ENCODE data around the gene SPN. TPM values are rescaled to one million over a fixed set of nuclear protein-coding genes. Genes with fewer than 3 reads are reported as not detected.

SPN gene
- total RNA-seq, 2 donors from 2014 or later, result 137 to 173 TPM

Other genes with a start within 250 kb of the SPN start
- 10 to 100 TPM; 19.8 to 25.1 TPM for gene BOLA2, start 208.9 kb upstream of the SPN start, total RNA-seq
- 100 to 1,000 TPM in 1 of 2 donors, 10 to 100 TPM in 1; 85.2 to 110 TPM for gene SLX1B, start 208.7 kb upstream of the SPN start, total RNA-seq
- 1 to 10 TPM; 2.1 to 3.8 TPM for gene SULT1A4, start 203.3 kb upstream of the SPN start, total RNA-seq
- gene NPIPB12, start 156.8 kb upstream of the SPN start, total RNA-seq, result 100 to 1,000 TPM; 101 to 105 TPM
- gene QPRT, start 15.9 kb downstream of the SPN start, total RNA-seq, result 1 to 10 TPM; 3.2 to 4.3 TPM
- gene C16orf54, start 82.7 kb downstream of the SPN start, total RNA-seq, result 10 to 100 TPM; 15.9 to 23.5 TPM
- not detected for gene ZG16, start 115.0 kb downstream of the SPN start, total RNA-seq
- 100 to 1,000 TPM; 122 to 139 TPM for gene KIF22, start 127.5 kb downstream of the SPN start, total RNA-seq
- 100 to 1,000 TPM; 239 to 288 TPM for gene MAZ, start 143.3 kb downstream of the SPN start, total RNA-seq
- gene PRRT2, start 148.9 kb downstream of the SPN start, total RNA-seq, result 1 to 10 TPM; 1.2 to 9.1 TPM
- 10 to 100 TPM; 26.8 to 26.9 TPM for gene PAGR1, start 152.9 kb downstream of the SPN start, total RNA-seq
- gene MVP, start 157.2 kb downstream of the SPN start, total RNA-seq, result 100 to 1,000 TPM; 101 to 133 TPM
- 10 to 100 TPM; 36.1 to 45.9 TPM for gene CDIPT, start 200.0 kb downstream of the SPN start, total RNA-seq
- gene SEZ6L2, start 236.3 kb downstream of the SPN start, total RNA-seq, result under 1 TPM in 1 of 2 donors, not detected in 1; 0.56 TPM
- gene ASPHD1, start 237.2 kb downstream of the SPN start, total RNA-seq, result 1 to 10 TPM; 3.1 to 3.5 TPM

Measured in activated T-helper 17 cell treated with anti-CD3 and anti-CD28 coated beads, Interleukin-2, amount 50 U/mL, for 72 hours (primary cell).